Measurements from ENCODE around the gene KRTAP2-3.
"Not testable (repeated sequence)": the region's sequence is repeated elsewhere in the genome, so short reads cannot be mapped to it uniquely, and the experiment has no call there.

The KRTAP2-3 gene

DNA sequence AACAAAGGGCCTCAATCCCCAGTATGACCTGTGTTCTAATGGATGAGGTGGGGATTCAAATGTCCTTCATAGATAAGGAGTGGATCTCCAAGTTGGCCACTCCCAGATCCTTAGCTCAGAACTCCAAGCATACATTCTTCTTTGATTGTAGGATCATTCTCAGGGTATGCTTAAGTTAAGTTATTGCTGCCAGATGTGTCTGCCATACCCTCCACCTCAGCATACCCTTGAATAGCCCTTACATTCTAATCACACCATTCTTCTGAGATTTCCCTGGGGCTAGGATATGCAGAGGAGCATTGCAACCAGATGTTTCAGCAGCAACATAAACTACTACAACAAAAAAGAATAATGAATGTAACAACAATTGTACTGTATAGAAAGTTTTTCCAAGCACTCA lies 7.4 kb upstream of the KRTAP2-3 start:
- no peak for DNase-seq (ENCODE audit: low read depth)

DNA sequence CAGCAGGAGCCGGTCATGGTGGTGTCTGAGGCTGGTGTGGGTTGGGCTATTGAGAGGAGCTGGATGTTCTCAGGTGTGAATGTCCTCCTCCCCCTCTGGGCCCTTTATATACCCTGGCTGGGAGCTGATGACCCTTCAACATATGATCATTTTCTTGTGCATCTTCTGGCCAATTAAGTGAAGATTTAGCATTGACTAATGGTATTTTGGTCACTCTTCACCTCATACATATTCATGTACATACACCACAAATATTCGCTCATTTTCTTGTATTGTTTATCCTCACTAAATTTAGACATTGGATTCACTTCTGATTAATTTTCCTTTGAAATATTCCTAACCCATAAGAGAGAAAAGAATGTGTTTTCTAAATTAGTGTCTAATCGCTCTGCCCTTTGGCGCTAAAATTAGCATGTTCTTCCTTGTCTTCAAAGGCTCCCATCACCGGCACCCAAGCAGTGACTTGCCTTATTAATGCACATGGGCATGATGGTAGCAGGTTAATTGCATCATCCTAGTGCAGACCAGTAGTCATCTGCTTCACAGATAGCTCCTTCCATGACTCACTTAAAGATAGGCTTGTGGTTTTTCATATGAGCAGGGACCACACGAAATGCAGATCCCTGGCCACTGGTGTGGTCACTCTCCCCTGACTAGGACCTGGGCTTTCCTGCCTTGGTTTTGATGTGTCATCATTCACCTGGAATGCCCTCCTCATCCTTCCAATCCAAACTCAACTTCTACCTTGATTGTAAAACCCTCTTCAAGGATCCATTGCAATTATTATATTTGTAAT lies 6.1 kb upstream of the KRTAP2-3 start, which contains the start of gene KRTAP2-4:
Gene KRTAP2-4, minus strand, starts transcription at position 51 of the 796 bp plus-strand sequence. Its CDS starts 34 bp downstream, at position 17.
- no peak for DNase-seq (ENCODE audit: low read depth)

DNA sequence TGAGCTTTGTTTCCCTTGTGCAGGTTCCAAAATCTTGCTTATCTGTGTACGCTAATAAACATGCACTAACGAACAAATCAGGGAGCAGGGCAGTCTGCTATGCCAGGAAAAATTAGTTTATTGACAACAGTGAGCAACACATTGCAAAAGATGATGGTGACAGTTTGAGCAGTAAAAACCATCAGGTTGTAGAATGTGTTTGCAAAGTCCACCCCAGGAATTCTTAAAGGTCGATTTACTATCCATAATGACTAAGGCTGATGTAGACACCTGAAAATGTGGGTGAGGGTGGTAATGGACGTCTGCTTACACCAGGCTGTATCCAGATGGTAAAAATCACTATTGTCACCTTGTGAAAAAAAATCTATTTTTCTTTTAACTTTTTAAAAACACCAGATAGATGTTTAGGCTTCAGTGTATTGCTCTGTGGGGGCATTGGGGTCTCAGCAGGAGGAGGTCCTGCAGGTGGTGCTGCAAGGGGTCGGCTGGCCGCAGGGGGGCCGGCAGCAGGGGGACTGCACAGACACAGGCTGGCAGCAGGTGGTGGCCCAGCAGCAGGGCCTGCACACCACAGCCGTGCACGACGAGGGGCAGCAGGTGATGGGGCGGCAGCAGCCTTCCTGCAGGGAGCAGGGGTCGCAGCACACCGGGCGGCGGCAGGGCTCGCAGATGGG lies 5.2 kb upstream of the KRTAP2-3 start:
- DNase-seq (ENCODE audit: low read depth): not testable (repeated sequence)

DNA sequence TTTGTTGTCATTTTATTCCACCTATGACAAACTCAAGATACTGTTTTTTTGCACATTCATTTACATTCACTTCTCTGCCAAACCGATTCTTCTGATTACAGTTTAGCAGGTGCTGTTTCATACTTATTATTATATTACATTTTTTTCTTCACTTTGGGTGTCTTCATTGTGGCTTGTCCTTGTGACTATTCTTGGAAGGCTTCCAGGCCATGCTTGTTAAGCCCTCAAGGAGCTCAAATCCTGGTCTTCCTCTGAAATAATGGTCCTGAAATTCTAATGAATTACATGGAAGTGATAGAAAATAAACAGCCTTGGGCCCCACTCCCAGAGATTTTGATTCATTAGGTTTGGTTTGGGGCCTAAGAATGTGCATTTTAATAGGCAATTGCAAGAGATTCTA lies 4.4 kb upstream of the KRTAP2-3 start:
- no peak for DNase-seq (ENCODE audit: low read depth)

DNA sequence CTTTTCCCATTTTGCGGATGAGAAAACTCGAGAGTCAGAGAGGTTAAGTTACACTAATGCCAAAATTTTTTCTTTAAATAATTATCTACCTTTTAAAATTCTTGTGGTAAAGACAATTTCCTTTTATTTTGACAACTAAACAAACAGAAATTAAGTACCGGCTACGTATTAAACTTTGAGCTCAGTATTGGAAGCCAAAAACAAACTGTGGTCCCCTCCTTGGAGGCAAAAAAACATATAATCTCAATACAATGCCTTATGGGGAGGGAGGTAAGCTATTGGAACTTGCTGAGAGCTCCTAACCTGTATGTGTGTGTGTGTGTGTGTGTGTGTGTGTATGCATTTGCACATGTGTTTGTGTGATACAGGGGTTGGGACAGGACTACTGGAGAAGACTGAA lies 3.5 kb upstream of the KRTAP2-3 start:
- DNase-seq (ENCODE audit: low read depth): no peak

DNA sequence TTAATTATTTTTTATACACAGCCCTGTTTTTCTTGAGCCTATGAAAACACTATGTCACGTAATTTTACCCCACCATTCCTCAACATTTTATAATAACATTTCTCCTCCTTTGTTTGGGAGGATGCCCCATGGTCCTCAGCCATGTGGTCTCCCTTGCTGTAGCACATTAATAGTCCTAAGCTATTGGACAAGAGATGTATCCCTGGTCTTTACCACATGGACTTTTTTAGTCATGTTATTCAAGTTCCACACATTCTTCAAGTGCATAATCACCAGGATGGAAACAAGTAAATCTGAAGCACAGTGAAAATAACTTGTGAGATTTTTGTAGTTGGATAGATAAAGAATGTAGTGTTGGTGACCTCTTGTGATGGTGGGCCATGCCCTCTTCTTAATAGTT lies 2.0 kb upstream of the KRTAP2-3 start:
- no peak for DNase-seq (ENCODE audit: low read depth)

DNA sequence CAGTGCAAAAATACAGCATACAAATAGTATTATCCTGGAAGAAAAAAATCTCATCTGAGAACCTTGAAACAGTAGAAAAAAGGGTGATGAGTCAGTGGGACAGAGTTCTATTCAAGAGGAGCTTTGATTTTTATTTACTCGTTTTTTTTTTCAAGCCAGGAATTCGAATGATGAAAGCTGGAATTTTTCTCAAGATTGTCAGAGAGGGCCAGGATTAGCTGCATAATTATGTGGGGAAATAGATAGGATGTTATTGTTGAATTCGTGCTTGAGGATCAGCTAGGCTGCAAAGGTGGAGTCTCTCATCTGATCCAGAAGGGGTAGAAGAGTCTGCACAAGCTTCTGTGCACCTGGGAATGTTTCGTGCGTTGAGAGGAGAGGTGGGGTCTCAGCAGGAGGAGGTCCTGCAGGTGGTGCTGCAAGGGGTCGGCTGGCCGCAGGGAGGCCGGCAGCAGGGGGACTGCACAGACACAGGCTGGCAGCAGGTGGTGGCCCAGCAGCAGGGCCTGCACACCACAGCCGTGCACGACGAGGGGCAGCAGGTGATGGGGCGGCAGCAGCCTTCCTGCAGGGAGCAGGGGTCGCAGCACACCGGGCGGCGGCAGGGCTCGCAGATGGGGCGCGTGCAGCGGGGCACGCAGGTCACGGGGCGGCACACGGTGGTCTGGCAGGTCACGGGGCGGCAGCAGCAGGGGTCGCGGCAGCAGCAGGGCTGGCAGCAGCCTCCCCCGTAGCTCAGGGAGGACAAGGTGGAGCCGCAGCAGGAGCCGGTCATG lies 450 bp downstream of the KRTAP2-3 start:
- not testable (repeated sequence) for DNase-seq (ENCODE audit: low read depth)

DNA sequence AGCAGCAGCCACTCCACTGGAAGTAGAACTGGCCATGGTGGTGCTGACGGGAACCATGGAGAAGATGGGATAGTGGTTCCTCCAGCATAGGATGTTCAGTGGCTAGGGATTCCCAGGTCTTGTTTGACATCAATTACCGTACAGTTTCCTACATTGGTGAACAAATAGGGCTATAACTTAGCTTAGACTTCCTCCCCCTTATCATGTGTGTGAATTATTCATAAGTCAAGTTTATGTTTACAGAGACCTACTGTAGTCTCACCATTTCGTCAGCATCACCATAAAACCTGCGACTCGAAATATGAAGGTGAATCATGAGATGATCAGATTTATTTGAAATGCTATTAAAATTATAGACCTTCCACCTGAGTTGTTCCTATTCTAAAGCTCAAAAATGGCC lies 1.2 kb downstream of the KRTAP2-3 start:
- no peak for DNase-seq (ENCODE audit: low read depth)

DNA sequence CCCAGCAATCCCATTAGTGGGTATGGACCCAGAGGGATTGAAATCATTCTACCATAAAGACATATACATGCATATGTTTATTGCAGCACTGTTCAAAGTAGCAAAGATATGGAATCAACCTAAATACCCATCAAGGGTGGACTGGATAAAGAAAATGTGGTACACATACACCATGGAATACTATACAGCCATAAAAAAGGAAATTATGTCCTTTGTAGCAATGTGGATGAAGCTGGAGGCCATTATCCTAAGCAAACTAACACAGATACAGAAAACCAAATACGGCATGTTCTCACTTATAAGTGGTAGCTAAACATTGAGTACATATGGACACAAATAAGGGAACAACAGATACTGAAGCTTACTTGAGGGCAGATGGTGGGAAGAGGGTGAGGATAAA lies 2.4 kb downstream of the KRTAP2-3 start:
- no peak for DNase-seq (ENCODE audit: low read depth)

DNA sequence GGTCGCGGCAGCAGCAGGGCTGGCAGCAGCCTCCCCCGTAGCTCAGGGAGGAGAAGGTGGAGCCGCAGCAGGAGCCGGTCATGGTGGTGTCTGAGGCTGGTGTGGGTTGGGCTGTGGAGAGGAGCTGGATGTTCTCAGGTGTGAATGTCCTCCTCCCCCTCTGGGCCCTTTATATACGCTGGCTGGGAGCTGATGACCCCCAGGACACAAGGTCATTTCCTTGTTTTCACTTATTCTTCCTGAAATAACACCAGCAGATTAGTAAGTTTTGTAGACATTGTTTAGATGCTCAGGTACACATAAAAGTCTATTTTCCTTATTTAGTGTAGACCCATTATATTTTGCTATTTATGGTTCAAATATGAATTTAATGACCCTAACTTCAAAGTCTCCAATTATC lies 4.8 kb downstream of the KRTAP2-3 start, which contains the start of gene KRTAP2-2:
Gene KRTAP2-2, minus strand, starts transcription at position 101 of the 400 bp plus-strand sequence. Its CDS starts 19 bp downstream, at position 82.
- DNase-seq (ENCODE audit: low read depth): not testable (repeated sequence)

DNA sequence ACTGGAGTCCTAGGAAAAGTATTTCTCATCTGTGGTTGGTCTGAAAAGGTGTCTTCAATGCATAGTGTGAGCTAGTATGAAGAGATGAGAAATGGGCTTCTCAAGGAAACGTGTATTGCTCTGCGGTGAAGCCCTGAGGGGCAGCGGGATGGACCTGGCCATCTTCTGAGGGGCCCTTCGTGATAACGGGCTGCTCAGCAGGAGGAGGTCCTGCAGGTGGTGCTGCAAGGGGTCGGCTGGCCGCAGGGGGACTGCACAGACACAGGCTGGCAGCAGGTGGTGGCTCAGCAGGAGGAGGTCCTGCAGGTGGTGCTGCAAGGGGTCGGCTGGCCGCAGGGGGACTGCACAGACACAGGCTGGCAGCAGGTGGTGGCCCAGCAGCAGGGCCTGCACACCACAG lies 5.4 kb downstream of the KRTAP2-3 start:
- DNase-seq (ENCODE audit: low read depth): not testable (repeated sequence)

DNA sequence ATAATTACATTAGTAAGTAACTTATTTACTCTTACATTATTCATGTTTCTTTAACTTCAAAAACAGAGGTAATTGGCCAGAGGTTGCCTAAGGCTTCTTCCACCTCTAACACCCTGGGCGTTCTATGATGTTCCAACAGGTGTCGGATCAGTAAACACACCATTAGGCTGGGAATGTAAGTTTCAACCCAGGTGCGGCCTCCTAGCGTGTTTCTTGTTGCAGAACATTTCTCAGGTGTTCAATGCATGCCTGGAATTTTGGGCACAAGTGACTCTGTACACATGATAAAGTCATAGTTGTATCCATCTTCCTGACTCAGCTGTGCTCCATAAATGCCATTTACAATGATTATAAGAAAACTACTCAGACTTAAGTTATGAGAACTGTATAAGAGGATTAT lies 5.9 kb downstream of the KRTAP2-3 start:
- DNase-seq (ENCODE audit: low read depth): no peak

DNA sequence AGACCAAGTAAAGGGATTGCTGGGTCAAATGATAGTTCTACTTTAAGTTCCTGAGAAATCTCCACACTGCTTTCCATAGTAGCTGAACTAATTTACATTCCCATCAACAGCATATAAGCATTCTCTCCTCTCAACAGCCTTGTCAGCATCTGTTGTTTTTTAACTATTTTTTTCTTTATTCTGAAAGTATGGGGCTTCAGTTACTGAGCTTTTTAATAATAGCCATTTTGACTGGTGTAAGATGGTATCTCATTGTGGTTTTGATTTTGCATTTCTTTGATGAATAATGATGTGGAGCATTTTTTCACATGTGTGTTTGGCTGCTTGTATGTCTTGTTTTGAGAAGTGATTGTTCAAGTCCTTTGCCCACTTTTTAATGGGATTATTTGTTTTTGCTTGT lies 7.3 kb downstream of the KRTAP2-3 start:
- DNase-seq (ENCODE audit: low read depth): no peak

DNA sequence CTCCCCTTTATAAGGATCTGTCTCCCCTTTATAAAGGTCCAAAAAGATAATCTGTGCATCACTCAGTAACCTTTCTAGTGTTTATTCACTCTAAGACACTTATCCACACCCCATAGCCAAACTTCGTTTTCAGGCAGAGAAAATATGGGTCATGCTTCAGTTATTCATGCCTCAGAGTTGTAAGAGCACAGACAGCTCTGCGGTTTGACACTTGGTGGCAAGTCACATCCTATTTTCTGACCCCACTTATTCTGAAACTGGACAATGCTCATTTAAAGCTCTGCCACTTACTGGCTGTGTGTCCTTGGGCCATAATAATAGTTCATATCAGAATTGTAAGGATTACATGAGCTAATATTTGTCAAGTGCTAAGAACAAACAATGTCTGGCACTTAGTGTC lies 10.8 kb downstream of the KRTAP2-3 start:
- no peak for DNase-seq (ENCODE audit: low read depth)

DNA sequence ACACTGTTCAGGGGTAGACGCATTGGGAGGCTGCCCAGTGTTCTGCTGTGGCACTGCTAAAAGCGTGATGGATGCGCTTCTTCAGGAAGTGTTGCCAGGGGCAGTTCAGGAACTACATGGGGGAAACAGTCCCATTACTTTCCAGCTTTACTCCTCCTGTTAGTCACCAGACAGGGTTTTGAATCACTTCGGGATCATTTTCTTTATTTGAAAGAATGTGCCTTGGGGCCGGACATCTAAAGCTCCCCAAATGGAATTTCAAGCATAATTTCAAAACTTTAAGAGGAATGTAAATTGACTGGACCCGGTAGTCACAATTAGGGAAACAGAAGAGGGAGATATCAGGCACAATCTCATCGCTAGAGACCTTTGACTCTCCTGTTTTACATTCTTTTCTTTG lies 11.5 kb downstream of the KRTAP2-3 start:
- DNase-seq (ENCODE audit: low read depth): no peak

DNA sequence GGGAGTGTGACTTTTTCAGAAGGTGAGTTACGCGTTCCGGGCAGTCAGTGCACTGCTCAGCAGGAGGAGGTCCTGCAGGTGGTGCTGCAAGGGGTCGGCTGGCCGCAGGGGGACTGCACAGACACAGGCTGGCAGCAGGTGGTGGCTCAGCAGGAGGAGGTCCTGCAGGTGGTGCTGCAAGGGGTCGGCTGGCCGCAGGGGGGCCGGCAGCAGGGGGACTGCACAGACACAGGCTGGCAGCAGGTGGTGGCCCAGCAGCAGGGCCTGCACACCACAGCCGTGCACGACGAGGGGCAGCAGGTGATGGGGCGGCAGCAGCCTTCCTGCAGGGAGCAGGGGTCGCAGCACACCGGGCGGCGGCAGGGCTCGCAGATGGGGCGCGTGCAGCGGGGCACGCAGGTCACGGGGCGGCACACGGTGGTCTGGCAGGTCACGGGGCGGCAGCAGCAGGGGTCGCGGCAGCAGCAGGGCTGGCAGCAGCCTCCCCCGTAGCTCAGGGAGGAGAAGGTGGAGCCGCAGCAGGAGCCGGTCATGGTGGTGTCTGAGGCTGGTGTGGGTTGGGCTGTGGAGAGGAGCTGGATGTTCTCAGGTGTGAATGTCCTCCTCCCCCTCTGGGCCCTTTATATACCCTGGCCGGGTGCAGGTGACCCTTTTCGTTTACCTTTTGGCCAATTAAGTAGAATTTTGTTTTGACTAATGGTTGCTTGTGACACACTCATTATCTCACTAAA lies 13.0 kb downstream of the KRTAP2-3 start, which contains the start of gene KRTAP2-1:
Gene KRTAP2-1, minus strand, starts transcription at position 582 of the 731 bp plus-strand sequence. Its CDS starts 49 bp downstream, at position 533.
- DNase-seq (ENCODE audit: low read depth): not testable (repeated sequence)

DNA sequence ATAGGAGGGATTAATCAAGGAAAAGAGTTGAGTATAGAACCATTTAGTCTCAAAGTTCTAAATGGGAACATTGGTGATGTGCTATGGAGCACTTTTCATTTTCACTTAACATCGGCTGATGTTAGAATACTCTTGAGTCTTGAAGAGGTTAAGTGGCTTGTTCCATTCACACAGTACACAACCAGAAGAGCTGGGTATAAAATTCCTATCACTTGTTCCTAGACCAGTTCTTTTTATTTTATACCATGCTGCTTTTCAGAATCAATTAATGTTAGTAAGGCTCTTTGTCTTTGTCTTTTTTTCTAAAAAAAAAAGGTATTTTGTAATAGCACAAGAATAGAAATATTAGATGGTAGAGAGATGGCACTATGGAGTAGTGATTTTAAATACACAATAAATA lies 17.0 kb downstream of the KRTAP2-3 start:
- no peak for DNase-seq (ENCODE audit: low read depth)

DNA sequence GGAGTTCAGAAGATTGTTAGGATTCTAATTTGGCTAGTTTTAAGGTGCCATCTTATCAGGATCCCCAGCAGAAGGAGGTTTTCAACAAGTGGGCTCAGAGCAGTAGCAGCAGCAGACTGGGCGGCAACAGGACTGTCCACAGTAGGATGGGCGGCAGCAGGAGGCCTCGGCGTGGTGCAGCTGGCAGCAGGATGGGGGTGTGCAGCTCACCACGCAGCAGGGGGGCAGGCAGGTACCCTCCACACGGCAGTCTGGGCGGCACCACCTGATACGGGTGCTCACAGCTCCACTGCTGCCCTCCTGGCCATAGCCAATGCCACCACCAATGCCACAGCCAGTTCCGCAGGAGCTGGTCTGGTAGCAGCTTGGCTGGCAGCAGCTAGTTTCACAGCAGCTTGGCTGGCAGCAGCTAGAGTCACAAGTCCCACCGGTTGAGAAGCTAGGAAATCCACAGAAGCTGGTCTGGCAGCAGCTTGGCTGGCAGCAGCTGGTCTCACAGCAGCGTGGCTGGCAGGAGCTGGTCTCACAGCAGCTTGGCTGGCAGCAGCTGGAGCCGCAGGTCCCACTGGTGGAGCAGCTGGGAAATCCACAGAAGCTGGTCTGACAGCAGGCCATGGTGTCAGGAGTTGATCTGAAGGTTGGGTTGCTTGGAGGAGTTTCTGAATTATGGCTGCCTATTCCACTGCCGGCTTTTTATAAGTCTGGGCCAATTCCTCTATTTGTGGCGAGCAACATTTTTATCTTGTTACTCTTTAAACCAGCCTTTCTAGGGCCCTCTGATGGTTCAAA lies 18.9 kb downstream of the KRTAP2-3 start, which contains the start of gene KRTAP1-1:
Gene KRTAP1-1, minus strand, starts transcription at position 668 of the 789 bp plus-strand sequence. Its CDS starts 53 bp downstream, at position 615.
- DNase-seq (ENCODE audit: low read depth): not testable (repeated sequence)

DNA sequence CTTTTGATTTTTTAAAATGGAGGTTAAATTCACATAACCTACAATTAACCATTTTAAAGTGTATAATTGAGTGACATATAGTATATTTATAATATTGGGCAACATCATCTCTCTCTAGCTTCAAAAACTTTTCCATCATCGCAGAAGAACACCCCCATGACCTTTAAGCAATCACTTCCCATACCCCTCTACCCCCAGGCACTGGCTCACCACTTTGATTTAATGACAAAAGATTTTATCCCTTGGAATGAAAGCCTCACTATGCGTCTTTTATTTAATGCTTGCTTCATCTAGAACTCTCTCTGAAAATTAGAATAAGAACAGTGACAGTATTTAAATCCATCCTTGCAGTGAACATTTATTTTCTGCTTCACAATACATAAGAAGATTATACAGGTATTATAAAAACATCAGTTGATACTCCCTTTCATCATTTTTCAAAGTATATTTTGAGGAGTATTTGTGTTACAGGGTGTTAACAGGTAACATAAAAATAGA lies 22.0 kb downstream of the KRTAP2-3 start:
- DNase-seq (ENCODE audit: low read depth): no peak

DNA sequence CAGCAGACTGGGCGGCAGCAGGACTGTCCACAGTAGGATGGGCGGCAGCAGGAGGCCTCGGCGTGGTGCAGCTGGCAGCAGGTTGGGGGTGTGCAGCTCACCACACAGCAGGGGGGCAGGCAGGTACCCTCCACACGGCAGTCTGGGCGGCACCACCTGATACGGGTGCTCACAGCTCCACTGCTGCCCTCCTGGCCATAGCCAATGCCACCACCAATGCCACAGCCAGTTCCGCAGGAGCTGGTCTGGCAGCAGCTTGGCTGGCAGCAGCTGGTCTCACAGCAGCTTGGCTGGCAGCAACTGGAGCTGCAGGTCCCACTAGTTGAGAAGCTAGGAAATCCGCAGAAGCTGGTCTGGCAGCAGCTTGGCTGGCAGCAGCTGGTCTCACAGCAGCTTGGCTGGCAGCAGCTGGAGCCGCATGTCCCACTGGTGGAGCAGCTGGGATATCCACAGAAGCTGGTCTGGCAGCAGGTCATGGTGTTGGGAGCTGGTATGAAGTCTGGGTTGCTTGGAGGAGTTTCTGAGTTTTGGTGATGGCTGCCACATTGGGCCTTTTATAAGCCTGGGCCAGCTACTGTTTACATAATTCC lies 25.5 kb downstream of the KRTAP2-3 start, which contains the start of gene KRTAP1-3:
Gene KRTAP1-3, minus strand, starts transcription at position 529 of the 590 bp plus-strand sequence. Its CDS starts 53 bp downstream, at position 476.
- DNase-seq (ENCODE audit: low read depth): not testable (repeated sequence)
